Stromal cell of bone marrow (primary cell): ENCODE results near the gene WDR33.

ENCODE experiments used
- DNase-seq: peaks from one replicate; pipeline ENCODE4 v3.0.0-alpha.2; 2012; ENCODE audit warnings: low read depth

The WDR33 gene

DNA sequence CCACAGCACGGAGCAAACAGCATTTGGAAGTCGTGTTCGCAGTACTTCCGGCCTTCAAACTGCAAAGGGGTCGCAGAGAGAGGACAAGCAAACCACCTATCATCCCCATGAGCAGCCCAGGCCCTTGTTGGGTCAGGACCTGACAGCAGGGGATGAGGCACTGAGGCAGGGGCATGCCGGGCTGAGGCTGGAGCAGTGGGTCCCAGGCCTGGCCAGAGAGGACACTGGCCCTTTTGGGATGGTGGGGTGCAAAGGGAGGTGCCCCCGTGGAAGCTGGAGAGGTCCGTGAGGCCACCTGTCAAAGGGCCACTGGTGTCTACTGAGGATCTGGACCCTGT is 156.2 kb downstream of the WDR33 start:
- DNase-seq, result no peak

DNA sequence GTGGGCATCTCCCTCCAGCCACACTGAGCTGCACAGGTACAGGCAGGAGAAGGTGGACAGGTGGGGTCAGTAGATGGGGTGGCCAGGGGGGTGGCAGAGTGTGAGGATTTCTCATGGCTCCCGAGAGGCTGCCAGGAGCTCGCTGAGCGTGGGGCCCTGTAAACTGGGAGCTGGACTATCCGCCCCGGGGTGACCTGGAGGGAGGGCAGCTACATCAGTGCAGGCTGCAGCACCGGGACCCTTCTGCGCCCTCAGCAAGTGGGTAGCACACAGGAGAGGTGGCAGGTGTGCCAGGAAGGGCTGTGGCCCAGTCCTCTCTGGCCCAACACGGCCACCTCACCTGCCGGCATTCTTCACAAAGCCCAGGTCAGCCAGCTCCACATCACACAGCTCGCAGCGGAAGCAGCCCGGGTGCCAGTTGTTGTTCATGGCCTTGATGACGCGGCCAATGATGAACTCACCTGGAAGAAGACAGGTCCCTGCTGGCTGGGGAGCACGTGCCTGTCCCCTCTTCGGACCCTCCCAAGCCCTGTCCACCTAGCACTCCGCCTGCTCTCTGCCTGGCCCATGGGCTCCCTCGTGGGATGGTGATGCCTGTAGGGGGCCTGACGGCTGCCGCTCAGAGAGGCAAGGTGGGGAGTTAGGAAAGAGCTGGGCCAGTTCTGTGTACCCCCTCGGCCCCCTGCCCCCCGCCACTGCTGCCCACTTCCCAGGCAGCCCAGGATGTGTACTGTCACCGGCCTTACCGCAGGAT is 156.7 kb downstream of the WDR33 start:
- DNase-seq, result no peak

DNA sequence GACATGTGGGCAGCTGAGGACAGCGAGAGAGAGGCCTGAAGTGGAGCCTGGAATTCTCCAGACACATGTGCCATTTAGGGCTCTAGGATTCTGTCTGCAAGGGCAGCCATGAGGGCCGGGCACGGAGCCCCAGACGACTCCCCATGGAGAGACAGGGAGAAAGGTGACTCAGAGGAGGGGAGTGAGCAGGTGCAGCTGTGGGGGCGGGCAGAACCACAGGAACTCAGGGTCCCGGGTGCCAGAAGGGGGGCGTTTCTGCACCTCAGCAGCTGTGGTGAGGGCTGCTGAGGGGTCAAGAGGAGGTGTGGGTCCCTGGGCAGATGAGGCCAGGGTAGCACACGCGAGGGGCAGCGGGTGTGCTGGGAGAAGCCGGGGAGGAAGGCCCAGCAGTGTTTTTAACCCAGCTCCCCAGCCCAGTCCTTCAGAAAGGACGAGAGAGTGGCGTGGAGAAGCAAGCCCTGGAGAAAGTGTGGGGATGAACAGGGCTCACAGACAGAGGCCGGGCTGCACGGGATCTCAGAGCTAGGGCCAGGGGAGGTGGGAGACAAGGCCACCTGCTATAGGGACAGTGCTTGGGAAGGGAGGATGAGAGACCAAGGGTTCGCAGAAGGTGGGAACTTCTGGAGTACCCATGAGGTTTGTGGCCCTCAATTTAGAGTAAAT is 157.4 kb downstream of the WDR33 start:
- no peak for DNase-seq

DNA sequence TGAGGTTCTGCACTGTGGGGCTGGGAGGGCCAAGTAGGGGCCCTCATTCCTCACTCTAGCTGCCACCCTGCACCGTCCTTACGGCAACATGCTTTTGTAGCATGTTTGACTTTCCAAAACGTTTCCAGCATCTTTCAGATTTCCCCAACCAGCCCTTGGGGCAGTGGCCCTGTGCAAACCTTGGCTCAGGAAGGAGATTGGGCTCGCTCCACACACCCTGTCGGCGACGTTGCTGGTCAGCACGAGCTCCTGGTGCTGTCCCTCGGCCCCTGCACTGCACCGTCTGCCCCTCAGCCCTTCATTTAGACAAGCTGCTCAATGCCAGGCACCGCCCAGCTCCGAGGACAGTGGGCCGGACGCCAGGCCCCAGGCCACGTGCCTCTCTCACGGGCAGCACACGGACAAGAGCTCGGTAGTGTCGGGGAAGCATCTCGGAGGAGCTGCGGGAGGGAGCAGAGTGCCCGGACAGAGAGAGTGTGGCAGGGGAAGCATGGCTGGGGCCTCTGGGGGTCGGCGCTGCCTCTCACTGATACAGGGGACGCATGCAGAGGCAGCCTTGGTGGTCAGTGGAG is 158.1 kb downstream of the WDR33 start:
- no peak for DNase-seq

DNA sequence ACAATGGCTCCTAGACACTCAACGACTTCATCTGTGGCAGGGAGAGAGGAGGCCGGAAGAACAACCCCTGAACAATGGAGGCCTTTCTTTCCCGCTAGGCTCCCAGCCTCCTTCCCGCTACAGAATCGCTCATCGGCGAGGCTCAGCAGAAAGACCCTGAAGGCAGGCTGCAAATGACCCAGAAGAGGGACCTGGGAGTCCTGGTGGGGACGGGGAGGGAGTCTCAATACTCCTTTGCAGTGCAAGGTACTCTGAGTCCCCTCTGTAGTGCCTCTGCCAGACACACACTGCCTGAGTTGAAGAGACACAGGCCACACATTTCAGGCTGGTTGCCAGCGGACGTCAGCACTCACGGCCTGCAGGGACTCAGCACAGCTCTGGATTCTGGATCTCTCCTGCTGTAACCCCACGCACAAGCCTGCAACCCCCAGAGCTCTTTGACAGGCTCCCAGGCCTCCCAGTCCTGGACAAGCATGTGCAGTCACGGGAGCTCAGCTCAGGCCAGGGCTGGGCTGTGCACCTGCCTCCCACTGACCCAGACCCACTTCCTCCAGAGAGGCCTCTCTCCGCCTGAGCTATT is 158.9 kb downstream of the WDR33 start:
- no peak for DNase-seq

DNA sequence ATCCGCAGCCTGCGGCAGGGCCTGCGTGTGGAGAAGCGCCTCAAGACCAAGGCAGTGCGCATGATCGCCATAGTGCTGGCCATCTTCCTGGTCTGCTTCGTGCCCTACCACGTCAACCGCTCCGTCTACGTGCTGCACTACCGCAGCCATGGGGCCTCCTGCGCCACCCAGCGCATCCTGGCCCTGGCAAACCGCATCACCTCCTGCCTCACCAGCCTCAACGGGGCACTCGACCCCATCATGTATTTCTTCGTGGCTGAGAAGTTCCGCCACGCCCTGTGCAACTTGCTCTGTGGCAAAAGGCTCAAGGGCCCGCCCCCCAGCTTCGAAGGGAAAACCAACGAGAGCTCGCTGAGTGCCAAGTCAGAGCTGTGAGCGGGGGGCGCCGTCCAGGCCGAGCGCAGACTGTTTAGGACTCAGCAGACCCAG is 159.6 kb downstream of the WDR33 start:
- no peak for DNase-seq
